Eye (tissue), 1 donor: Measurements from ENCODE around the gene PCARE.

ENCODE experiments used
- DNase-seq: peaks from one replicate; pipeline ENCODE4 v3.0.0-alpha.2; 2015

PCARE gene

DNA sequence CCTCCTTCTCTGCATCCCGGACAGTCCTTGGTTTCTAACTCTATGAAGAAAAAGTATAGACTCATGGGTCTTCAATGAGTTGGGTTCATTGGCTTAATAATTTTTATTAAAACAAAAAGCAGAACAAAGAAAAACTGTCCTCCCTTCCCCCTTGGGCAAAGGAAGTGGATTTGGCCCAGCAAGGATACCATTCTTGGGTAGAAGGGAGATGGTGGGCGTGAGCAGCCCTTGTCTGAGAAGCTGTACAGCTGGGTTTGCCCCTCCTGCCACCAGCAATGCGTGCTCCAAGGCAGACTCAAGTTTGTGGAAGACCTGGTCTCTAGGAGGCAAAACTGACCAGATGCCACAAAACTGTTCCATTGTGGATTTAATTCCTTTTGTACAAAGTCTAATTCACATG lies 12.7 kb downstream of the PCARE start:
- no peak for DNase-seq

DNA sequence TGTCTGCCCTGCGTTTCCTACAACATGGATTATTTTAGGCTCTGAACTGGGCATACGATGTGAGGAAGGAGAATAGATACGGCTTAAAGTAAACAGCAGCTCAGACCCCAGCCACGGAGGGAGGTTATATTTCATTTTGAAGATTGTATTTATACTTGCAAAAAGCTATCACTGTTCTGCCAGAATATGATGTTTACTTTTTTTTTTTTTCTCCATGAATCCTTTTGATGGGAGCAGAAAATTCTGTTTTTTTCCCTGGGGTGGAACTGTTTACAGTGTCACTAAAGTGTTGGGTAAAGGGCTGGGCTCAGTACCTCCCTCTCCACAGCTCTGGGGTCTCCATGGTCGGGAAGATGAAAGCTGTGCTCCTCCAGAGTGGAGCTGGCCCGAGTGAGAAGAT lies 13.1 kb downstream of the PCARE start:
- no peak for DNase-seq

DNA sequence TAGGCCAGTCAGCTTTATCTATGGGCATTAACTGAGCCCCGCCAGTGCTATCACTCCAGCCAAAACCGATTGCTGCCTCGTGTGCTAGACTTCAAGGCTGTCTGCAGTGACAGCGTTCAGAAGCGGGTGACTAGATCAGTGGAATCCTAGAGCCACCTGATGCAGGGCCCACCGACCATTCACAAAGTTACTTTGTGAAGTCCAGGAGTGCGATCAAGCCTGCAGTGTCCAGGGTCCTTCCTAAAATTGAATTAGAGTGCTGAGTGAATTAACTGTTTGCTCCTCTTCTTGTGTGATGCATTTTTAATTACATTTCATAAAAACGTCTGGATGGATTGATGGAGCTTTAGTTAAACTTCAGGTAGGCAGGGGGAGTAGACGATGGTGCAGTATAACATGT lies 13.9 kb downstream of the PCARE start:
- DNase-seq: no peak

DNA sequence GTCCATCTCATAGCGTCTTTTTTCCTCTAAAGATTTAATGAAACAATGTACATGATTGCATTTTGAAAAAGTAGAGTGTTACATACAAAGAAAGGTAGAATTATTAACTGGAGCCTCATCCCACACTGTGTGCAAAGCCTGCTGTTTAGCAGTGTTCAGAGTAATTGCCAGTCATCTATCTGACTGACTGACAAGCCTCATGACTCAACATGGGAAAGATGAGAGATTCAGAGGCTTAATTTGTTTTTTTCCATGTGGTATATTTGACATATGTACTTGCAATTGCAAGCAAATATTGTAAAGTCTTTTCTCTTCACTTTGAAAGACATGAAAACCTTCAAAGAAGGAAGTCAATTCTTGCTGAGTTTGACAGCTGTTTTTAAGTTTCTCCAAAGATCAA lies 14.7 kb downstream of the PCARE start:
- no peak for DNase-seq

DNA sequence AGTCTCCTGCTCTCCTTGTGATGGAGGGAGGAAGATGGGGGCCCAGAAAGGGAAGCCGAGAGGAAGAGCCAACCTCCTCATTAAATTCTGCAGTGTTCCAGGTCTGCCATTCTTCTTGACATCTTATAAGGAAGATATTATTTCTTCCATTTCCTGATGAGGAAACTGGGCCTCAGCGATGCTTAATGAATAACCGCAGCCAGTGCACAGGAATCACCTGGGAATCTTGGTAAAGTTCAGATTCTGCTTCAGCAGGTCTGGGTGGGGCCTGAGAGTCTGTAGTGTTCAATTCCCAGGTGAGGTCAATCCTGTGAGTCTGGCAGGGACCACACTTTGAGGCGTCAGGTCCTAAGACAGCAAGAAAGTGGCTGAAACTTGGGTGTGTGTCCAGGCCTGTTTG lies 17.3 kb downstream of the PCARE start:
- DNase-seq: no peak

DNA sequence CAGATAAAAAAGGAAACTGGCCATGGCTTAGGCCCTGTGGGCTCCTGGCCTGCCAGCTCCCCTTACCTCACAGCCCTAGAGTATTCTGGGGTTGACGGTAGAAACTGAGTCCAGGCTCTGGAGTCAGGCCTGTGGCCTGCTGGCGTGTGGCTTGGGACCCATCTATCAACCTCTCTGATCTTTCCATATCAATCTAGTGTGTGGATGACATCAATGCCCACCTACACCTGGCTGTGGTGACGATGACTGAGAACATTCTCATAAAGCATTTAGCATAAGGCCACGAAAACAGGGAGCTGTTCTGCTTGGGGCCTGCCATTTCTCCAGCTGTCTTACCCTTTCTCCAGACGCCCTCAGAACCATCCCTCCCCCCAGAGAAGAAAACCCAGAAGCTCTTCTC lies 17.9 kb downstream of the PCARE start:
- no peak for DNase-seq

DNA sequence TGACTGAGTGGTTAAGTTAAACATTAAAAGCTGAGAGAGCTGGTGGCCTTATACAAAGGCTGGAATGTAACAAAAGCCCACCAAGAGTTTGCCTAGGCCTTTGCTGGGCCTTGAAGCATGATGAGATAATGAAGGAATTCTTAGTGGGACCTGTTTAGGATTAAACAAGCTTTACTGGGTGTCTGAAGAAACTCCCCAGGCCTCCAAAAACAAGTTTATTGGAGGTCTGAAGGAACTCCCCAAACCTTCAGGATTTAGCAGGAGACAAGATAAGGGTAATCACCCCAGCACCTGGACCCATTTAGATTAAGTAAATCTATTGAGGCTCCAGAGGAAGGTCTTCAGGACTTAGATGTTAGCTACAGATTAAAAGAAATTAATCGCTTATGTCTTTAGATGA lies 18.7 kb downstream of the PCARE start:
- no peak for DNase-seq

DNA sequence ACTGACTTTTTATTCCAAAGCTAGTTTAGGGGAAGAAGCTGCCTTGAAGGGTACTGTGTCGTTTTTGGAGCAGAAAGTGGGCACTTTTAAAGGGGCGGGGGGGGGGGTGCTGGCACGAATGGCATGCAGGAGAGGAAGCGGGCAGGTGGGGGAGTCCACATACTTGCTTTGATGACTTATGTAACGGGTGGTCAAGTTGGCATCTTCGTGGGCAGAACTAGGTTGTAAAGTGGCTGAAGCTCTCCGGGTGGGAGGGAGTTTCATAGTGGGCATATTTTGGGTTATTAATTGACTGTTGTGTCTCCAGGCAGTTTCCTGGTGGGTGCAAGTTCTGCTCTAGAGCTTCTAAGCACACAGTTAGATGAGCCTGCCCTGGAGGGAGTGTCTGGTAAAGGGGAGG lies 19.9 kb downstream of the PCARE start:
- no peak for DNase-seq

DNA sequence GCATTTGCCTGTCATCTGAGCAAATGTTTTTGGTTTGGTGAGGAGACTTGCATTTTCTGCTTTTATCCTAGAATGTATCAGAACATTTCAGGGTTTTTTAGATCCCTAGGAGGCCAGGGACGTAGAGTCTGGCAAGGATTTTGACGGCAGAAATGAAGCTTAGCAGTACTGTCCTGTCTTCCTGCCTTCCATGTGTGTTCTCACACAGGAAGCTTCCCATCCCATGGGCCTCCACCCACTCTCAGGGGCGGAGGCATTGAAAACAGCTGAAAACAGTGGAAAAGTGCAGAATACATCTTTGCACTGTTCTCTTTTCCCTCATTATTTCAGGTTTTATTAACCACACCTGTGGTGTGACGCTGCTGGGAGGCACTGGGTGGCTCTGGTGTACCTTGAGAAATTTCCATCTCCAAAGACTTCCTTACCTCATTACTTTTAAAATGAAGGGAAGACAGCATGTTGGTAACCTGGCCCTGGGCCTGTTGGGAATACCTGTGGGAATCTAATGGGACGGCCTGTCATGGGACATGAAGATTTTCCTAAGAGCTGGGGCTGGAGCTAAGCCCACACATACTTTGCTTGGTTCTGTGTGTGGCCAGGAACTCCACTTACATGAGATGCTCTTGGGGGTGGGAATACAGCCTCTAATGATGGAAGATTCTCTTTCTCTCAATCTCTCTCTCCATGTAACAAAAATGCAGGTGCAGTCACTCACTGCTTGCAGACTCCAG lies 20.5 kb downstream of the PCARE start:
- no peak for DNase-seq

DNA sequence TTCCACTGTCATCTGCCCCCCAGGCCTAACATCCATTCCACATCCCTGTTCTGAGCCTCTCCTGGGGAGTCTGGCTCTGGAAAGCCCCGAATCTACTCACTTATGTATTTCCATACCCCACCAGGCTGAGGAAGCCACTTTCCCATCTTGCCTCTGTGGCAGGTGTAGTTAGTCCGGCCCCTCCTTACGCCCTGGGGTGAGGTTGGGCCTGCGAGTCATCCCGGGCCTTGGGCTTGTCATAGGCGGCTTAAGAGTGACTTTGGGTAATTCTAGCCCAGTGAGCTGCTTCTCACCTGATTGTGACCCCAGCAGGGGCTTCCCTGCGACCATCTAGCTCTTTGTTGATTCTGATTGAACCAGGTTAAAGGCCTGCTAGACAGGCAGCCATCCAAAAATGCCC lies 21.1 kb downstream of the PCARE start:
- no peak for DNase-seq

DNA sequence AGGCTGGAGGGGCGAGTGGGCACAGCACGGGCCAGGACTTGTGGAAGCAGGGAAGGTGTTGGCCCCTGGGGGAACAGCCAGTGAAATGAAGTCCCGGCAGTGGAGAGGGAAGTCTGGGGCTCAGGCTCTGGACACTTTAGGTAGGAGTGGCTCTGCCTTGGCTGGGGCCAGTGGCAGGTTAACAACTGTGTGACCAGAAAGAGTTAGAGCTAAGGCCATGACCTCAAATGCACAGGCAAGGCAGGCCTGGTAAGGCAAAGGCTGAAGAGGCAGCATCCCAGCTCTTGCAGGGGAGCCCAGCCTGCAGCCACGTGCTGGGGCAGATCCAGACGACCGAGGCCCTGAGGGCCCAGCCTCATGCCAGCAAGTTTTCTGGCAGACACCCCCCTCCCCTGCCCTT lies 21.5 kb downstream of the PCARE start:
- DNase-seq: no peak

DNA sequence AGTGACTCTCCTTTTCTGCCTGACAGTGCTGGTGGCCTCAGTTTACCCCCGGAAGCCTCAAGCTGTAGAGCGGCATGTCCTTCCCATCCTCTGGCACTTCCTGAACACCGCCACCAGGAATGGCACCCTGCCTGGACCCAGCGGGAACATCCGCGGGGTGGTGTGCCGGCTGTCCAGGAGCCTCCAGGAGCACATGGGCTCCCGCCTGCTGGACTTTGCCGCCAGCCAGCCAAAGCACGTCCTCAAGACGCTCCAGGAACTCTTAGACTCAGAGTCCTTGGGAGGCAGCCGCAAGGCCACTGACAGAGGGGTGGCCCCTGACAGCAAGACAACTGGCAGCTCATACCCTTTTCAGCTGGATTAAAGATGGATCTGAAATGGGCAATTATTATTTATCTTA lies 22.6 kb downstream of the PCARE start:
- no peak for DNase-seq

DNA sequence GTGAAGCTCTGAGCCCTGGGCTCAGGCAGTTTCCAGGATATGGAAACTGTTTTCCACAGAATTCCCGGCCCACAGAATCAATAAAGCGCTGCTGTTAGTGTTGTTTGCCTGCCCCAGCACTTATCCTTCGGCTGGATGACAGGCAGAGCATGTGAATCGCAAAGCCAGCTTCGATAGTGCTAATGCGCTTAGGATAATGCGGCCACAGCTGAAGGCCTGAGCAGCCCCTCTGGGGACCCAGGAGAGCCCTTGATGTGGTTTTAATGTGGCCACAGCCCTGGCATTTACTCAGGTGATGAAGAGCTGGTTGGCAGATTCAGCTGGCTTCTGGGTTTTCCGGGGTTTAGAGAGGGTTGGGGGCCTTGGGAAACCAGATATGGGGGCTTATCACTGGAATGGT lies 23.7 kb downstream of the PCARE start:
- DNase-seq: peak; percentile 83

DNA sequence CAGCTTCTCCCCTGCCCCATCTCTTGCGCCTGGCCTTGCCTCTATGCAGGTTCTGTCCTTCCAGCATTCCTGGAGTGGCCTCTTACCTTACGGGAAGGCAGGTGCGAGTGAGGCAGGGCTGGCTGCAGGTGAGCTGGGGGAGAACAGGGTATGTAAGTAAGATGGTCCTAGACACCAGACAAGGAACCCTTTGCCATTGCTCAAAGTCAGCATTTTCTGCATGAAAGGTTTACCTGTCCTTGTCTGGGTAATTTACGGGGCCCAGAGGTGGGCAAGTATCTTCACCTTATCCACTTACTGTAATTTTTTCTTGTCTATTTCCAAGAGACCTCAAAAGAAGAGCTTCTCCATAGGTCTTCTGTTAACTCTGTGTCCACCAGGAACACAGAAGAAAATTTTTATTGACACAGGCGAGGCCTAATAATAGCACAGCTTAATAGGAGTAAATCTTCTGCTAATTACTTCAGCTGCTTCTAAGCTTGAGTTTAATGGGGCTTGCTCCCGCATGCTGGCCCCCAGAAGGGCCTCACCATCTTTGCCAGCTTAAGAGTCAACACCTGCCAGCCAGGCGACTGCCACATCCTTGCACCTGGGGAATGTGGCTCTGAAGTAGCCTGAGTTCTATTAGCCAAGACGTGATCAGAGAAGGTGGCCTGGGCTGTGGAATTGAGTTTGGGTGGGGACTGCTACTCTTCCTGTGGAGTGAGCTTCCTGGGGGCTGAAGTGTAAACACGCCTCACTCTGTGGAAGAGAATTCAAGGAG lies 27.1 kb downstream of the PCARE start:
- no peak for DNase-seq

DNA sequence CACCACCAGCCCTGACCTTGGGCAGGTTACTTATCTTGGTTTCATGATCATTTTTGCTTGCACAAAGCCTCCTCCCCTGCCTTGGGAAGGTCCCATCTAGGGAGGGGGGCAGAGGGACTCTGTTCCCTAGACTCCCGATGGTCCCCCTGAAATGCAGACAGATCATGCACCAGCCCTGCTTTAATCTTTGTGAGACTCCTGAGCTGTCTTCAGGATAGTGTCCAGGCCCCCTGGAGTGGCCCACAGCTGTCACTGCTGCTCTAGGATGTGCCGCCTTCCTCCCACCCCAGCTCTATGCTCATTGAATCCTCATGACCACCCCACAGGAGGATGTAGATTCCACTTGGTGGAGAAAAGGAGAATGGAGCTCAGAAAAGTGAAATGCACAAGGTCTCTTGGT lies 28.0 kb downstream of the PCARE start:
- no peak for DNase-seq

DNA sequence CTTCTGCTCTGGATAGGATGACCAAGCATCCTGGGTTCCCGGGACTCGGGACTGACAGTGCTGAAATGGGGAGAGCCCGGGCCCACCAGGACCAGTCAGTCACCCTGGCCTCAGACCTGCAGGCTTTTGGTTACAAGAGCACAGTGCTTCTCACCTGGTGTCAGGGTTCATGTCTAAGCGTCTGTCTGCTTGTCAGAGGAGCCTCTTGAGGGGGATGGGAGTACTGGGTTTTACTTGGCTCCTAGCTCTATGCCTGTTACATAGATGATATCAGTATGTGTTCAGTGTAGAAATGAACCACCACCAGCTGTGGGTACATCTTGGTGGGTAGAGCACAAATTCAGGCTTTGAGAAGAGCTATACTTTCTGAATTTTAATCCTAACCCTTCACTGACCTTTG lies 29.9 kb downstream of the PCARE start:
- no peak for DNase-seq

DNA sequence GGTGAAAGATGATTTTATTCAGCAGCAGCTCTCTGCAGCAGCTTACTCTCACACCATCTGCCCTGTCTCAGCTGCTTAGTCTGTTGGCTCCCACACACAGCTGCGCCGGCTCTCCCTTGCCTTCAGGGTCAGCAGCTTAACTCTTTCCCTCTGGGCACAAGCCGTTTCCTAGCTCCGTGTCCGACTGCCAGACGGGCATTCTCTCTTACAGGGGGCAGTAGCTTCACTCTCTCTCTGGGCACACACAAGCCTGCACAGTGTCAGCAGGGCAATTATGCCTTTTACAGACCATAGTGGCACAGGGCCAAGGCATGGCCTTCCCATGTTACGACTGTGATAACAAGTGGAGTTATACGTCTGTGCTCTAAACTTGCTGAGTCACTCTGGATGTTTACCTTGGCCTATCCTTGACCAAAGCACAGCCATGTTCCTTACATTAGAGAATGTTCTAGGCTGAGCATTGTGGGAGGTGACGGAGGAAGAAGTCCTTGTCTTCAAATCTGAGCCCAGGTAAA lies 31.7 kb downstream of the PCARE start:
- peak; percentile 81 for DNase-seq

DNA sequence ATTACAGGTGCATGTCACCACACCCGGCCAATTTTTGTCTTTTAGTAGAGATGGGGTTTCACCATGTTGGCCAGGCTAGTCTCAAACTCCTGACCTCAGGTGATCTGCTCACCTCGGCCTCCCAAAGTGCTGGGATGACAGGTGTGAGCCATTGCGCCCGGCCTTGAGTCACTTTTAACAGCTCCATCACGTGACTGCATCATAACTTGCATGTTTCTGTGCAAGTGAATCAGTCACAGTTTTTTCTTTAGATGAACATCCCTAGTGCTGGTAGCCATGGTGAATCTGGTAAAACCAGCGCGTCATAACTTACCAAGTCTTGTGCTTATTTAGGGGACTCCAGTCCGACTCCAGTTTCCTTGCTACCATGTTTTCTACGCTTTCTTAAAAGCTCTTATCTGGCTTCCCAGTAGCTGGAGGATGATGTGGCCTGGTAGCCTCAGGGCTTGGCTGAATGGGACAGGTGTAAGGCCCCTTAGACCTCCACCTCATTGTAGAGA lies 33.1 kb downstream of the PCARE start:
- DNase-seq: no peak

DNA sequence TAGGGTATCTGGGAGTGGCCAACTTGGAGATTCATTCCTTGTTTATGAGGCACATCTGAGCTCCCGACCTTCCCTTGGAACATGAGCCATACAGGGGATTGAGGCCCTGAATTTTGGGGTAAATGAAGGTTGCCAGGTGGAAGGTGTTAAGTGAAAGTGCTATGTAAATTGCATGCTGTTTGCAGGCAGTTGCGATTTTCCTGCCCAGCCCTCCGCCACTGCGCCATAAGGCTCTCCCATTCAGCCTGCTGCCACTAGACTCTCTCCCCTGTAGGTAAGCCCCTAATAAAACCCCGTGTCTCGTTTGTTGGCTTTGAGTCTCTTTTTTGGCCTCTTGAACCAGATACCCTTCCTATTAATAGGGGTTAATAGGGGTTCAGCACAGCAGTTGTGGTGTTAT lies 33.8 kb downstream of the PCARE start:
- no peak for DNase-seq

DNA sequence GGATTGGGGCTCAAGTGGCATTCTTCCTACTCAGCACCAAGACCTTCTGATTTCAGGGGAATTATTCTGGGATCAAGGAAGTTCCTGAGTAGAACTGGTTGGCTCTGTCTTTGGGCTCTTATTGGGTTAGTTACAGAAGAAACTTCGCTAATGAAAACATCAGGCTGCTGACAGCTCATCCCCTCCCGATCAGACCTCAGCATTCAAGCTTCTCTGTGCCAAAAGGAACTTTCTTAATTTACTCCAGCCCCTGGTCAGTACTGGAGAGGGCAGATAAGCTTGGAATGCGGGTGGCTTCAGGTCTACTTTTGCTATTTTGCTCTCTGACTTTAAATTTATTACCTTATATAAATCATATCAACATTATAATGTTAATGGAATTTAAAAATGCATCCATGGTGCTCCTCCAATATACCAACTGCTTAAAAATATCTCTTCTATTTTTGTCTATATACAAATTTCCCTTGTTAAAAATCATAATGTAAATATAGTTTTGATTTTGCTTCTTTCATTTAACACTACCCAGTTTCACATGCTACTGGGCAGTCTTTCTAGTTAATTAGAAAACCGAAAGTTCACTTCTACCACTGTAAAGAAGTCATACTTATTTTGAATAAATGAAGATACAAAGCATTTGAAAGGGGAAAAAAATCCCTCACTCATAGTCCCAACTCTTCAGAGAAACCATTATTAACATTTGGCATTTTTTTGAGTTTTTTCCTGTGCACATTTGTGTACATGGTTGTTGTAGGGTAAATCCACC lies 34.4 kb downstream of the PCARE start:
- no peak for DNase-seq

DNA sequence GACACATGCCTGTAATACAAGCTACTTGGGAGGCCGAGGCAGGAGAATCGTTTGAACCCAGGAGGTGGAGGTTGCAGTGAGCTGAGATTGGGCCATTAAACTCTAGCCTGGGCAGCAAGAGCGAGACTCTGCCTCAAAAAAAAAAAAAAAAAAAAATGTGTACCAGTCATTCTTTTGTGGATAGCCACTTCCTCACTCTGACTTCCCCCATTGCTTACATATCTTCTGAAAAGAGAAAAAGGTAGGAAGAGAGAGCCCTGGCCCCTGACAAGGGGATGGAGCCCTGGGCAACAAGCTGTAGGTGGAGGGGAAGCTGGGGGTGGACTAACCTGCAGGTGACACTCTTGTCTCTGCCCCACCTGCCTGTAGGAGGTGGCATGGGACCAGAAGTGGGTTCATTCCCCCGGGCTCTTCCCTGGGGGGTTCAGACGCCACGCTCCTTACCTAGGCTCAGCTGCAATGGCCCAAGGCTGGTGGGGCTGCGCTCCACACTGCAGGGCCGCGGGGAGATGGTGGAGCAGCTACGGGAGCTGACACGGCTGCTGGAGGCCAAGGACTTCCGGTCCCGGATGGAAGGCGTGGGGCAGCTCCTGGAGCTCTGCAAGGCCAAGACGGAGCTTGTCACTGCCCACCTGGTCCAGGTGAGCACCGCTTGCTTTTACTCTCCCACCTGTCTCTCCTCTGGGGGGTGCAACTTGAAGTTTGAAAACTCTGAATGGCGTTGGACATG lies 39.1 kb downstream of the PCARE start:
- DNase-seq: no peak

DNA sequence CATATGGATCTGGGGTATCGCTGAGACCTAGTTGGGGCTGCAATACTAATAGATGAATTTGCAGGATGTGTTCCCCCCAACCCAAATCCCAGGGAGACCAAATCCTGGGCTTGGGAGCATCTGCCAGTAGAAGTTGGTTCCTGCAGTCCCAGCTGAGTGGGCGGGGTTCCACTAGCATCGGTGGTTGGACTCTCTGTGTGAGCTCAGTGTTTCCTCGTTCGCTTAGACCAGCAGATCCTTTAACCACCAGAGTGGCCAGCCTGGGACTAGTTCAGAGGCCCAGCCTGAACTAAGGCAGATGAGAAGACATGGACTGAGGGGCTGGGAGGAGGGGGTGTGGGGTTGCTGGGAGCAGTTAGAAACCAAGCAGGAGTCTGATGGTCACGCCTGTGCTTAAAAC lies 40.7 kb downstream of the PCARE start:
- no peak for DNase-seq

DNA sequence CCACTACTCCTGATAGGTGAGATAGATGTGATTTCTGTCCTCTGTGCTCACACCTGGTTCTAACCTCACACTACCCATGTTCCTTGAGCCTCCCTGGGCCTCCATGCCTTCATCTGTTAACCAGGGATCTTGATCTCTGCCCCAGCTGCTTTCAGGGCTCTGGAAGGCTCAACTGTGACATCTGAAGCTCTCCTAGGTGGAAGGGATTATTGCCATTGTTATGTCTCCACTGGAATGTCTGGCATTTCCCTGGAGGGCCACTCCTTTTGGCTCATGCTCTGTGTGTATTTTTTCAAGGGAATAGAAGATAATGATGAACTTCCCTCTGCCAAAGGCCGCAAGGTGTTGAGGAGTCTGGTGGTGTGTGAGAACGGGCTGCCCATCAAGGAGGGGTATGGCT lies 41.2 kb downstream of the PCARE start:
- DNase-seq: no peak
